22Rv1 (cell line): ENCODE measurements around the gene LTF.

Source experiments
- H3K27ac ChIP-seq: fragments of 450-650 bp; 2 replicates; pipeline ENCODE4 v1.5.1; 2017
- CTCF ChIP-seq: fragments of 450-650 bp; IDR thresholded peaks from 2 replicates; pipeline ENCODE4 v1.5.1; 2017; ENCODE audit warnings: mild to moderate bottlenecking
- ZFX ChIP-seq: fragments of 450-650 bp; IDR thresholded peaks from 2 replicates; pipeline ENCODE4 v1.6.1; 2017; ENCODE audit warnings: antibody characterized with exemption, borderline replicate concordance

LTF gene

GRCh38 chr3:46422617-46423016 is 42.1 kb downstream of the LTF start:
- TF ChIP-seq CTCF (no peak), ZFX (no peak)
- no peak overlapping the region for H3K27ac ChIP-seq

- TF ChIP-seq CTCF (no peak), ZFX (no peak)
These were observed 43.8 kb downstream of the LTF start for GRCh38 chr3:46420931-46421330.

GRCh38 chr3:46419816-46420215 is 44.9 kb downstream of the LTF start:
- no peak for TF ChIP-seq ZFX

More at GRCh38 chr3:46420931-46421330, 43.8 kb downstream of the LTF start:
- no peak overlapping the region for H3K27ac ChIP-seq

GRCh38 chr3:46417841-46418611 is 46.7 kb downstream of the LTF start:
- TF ChIP-seq CTCF (no peak), ZFX (no peak)
- H3K27ac ChIP-seq: no peak overlapping the region

More at GRCh38 chr3:46419816-46420215, 44.9 kb downstream of the LTF start:
- H3K27ac ChIP-seq: no peak overlapping the region

- TF ChIP-seq ZFX: no peak
- TF ChIP-seq CTCF: no peak
- no peak overlapping the region for H3K27ac ChIP-seq
These were observed 47.7 kb downstream of the LTF start for GRCh38 chr3:46416811-46417510.

GRCh38 chr3:46416125-46416810 is 48.4 kb downstream of the LTF start:
- H3K27ac ChIP-seq: no peak overlapping the region
- TF ChIP-seq CTCF (no peak), ZFX (no peak)

- no peak overlapping the region for H3K27ac ChIP-seq
- no peak for TF ChIP-seq ZFX
- TF ChIP-seq CTCF: no peak
These were observed 50.0 kb downstream of the LTF start for GRCh38 chr3:46414739-46415138.
